Activated naive CD4-positive, alpha-beta T cell treated with anti-CD3 and anti-CD28 coated beads, Interleukin-2, amount 50 U/mL, for 24 hours (primary cell): ENCODE data around the gene TC2N.
"Not testable (repeated sequence)": the region's sequence is repeated elsewhere in the genome, so short reads cannot be mapped to it uniquely, and the experiment has no call there.

Experiments
- H3K27ac Mint-ChIP-seq: one replicate; pipeline ENCODE4 v1.8.0; 2021; ENCODE audit warnings: mild to moderate bottlenecking, mixed read lengths
- H3K27me3 Mint-ChIP-seq: one replicate; pipeline ENCODE4 v1.8.0; 2021; ENCODE audit warnings: mixed read lengths
- H3K36me3 Mint-ChIP-seq: one replicate; pipeline ENCODE4 v1.8.0; 2021; ENCODE audit warnings: mixed read lengths
- H3K4me1 Mint-ChIP-seq: one replicate; pipeline ENCODE4 v1.8.0; 2021; ENCODE audit warnings: mixed read lengths
- H3K4me3 Mint-ChIP-seq: one replicate; pipeline ENCODE4 v1.8.0; 2021; ENCODE audit warnings: mild to moderate bottlenecking, mixed read lengths
- H3K9me3 Mint-ChIP-seq: one replicate; pipeline ENCODE4 v1.8.0; 2021; ENCODE audit warnings: mixed read lengths

The TC2N gene

DNA sequence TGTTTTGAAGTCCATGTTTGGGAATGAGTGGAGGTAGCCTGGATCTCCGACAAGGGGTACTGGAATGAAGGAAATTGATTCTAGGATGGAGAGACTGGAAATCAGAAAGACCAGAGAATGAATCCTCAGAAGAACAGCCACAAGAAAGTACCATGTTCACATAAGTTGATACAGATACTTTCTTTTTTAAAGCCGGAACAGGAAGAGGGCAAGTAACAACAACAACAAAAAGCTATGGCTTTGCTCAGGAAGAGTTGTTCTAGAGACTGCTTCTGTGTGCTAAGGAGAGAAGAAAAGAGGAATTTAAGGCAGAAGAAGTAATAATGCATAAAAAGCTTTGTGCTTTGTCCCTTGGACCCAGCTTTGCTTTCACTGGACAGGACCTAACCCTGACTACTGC, 6.2 kb downstream of the TC2N start:
- H3K4me3 Mint-ChIP-seq: peak overlapping the region; percentile 90
- H3K36me3 Mint-ChIP-seq: peaks cover 23% of the 10 kb centered on the region
- H3K4me1 Mint-ChIP-seq: peaks cover 88% of the 10 kb centered on the region
- no peaks in the 10 kb centered on the region for H3K9me3 Mint-ChIP-seq
- peak overlapping the region; percentile 98 for H3K27ac Mint-ChIP-seq
- no peaks in the 10 kb centered on the region for H3K27me3 Mint-ChIP-seq

DNA sequence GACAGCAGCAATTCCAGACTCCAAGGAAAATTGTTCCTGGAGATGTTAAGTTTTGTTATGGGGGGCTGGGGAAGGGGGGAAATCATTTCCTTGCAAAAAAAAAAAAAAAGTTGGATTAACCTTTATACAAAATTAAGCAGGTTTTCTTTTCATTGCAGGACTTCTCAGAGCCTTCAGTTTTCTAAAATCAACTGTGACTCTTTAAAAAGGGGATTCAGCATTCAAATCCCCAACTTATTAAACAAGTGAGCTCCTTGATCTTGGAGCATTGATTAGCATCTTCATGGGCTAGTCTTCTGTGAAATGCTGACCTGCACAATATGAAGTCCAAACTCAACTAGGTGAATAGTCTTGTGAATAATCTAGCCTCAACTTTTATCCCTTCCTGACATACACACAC, 7.1 kb downstream of the TC2N start:
- no peak overlapping the region for H3K4me3 Mint-ChIP-seq
- H3K27me3 Mint-ChIP-seq: no peaks in the 10 kb centered on the region
- H3K27ac Mint-ChIP-seq: peak overlapping the region; percentile 98
- no peaks in the 10 kb centered on the region for H3K9me3 Mint-ChIP-seq
- H3K36me3 Mint-ChIP-seq: peaks cover 26% of the 10 kb centered on the region
- peaks cover 90% of the 10 kb centered on the region for H3K4me1 Mint-ChIP-seq

DNA sequence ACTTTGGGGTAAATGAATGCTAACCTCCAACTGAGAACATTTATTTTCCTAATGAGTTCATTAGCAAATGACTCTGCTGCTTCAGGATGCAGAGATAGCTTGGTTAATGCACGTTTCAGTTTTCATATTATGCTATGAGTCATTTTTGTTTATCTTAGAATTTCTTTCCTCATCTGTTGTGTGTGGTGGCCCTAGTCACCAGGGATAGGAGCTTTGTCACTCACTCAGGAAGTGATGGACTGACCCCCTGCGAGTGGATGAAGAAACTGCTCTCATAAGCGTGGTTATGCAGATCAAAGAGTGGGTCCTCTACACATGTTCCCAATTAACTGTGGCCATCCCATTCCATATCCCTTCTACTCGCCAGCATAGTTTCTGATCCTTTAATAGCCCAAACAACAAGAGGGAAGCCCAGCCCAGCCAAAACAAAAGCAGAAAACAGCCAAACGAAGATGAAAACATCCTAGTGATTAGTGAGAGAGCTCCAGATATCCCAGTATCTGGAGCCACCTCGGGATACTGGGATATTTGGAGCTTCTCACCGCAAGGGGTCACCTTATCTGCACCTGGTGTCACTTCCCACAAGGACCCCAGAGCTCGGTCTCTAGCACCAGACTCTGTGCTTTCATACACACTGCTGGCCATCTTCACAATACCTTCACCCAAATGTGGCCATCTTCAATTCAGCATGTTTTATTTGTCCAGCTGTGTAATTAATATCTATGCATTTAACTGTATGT, 8.6 kb downstream of the TC2N start:
- Mint-ChIP-seq H3K27ac (peak overlapping the region; percentile 26), H3K4me3 (peak overlapping the region; percentile 8), H3K36me3 (peaks cover 28% of the 10 kb centered on the region), H3K4me1 (peaks cover 92% of the 10 kb centered on the region), H3K9me3 (no peaks in the 10 kb centered on the region), H3K27me3 (no peaks in the 10 kb centered on the region)

DNA sequence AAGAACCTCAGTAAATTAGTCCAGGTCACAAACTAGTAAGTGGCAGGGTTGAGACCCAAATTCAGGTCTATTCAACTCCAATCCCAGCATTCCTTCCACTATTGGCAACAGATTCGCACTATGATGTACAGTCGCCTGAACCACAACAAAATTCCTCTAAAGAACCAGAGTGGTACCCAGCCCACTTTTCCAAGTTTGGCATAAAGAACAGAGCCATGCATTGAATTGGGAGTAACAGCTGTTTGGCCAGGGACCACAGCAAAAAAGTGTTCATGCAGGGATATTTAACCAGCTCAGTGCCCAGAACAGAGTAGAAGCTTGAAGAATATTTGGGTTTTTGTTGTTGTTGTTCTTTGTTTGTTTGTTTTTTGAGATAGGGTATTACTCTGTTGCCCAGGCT, 9.7 kb downstream of the TC2N start:
- peaks cover 90% of the 10 kb centered on the region for H3K4me1 Mint-ChIP-seq
- peaks cover 22% of the 10 kb centered on the region for H3K36me3 Mint-ChIP-seq
- H3K27me3 Mint-ChIP-seq: no peaks in the 10 kb centered on the region
- no peaks in the 10 kb centered on the region for H3K9me3 Mint-ChIP-seq
- H3K27ac Mint-ChIP-seq: peak overlapping the region; percentile 52
- H3K4me3 Mint-ChIP-seq: no peak overlapping the region

DNA sequence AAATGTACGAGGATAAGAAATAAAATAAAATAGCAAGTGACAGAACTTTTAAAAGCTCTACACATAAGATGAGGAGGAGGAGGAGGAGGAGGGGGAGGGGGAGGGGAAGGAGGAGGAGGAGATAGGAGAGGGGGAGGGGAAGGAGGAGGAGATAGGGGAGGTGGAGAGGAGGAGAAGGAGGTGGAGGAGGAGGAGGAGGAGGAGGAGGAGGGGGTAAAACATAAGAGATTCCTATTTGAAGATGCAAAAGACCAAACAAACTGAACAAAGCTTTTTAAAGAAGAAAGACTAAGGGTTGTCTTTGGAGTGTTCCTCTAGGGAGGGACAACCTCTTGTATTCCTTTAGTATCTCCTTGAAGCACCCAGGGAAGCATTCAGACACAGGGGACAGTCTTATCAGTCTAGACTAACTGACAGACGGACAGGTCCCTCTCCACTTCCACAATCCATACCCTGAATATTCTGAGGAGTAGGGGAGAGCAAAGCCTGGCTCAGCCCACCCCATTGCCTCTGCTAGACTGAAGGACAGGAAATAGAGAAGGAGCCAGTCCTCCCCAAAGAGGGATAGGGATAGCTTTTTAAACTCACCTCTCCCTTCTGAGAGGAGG, 12.9 kb downstream of the TC2N start:
- Mint-ChIP-seq H3K36me3 (peaks cover 22% of the 10 kb centered on the region), H3K4me1 (peaks cover 79% of the 10 kb centered on the region), H3K27ac (peak overlapping the region; percentile 65), H3K27me3 (no peaks in the 10 kb centered on the region), H3K4me3 (peak overlapping the region; percentile 43), H3K9me3 (no peaks in the 10 kb centered on the region)

DNA sequence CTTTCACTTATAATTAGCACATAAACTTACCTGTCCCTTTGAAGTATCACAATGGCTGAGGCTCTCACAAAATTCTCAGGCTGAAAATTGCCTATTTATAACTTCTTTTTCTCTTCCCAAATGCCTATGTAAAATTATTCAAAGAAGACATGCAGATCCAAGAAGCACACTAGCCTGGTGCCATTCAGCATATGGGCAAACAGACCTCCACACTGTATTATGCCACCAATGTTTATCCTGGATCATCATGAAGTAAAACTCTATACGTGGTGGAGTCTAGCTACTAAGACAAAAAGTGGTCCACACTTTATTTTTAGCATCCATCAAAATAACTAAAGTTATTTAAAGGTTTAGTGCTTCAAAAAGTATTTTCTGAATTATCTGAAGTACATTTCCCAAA, 15.8 kb downstream of the TC2N start:
- Mint-ChIP-seq H3K4me1 (peaks cover 70% of the 10 kb centered on the region), H3K9me3 (no peaks in the 10 kb centered on the region), H3K36me3 (peaks cover 22% of the 10 kb centered on the region), H3K27me3 (no peaks in the 10 kb centered on the region), H3K27ac (peak overlapping the region; percentile 52), H3K4me3 (no peak overlapping the region)

DNA sequence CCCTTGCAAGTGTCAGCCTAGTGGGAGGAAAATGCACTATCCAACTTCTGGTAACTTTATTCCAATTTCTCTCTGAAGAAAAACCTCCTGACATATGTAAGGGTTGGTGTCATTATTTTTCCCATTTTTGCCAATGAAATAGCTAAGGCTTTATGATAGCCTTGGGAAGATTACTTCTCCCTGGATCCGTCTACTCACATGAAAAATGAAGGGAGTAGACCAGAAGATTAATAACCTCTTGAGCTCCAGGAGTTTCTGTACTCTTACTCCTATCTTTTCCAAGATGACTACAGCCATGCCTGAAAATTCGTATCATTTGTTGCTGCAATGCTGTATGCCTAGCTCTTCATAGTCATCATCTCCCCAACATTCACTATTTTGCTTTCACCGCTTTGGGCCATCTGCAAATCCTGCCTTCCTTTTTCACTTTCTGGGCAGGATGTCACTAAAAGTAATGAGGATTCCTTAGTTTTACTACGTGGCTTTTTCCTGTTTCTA, 18.8 kb downstream of the TC2N start:
- H3K4me1 Mint-ChIP-seq: peaks cover 59% of the 10 kb centered on the region
- no peak overlapping the region for H3K4me3 Mint-ChIP-seq
- H3K27ac Mint-ChIP-seq: no peak overlapping the region
- H3K9me3 Mint-ChIP-seq: no peaks in the 10 kb centered on the region
- H3K27me3 Mint-ChIP-seq: no peaks in the 10 kb centered on the region
- peaks cover 20% of the 10 kb centered on the region for H3K36me3 Mint-ChIP-seq

DNA sequence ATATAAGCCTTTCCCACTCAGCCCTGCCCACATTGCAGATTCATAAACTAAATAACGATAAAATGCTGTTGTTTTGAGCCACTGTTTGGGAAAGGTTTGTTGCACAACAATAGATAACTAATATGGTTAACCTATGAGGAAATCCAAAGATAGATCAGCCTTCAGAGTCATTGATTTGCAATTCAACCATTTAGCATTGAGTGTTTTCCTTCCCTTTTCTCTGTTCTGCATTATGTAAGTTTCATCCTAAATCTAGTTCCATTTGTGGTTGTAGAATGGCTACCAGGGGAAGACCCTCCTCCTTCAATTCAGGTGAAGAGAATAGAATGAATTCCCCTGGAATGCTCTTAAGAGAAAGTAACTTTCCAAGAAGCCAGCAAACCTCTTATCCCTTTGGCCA, 19.6 kb downstream of the TC2N start:
- no peak overlapping the region for H3K4me3 Mint-ChIP-seq

DNA sequence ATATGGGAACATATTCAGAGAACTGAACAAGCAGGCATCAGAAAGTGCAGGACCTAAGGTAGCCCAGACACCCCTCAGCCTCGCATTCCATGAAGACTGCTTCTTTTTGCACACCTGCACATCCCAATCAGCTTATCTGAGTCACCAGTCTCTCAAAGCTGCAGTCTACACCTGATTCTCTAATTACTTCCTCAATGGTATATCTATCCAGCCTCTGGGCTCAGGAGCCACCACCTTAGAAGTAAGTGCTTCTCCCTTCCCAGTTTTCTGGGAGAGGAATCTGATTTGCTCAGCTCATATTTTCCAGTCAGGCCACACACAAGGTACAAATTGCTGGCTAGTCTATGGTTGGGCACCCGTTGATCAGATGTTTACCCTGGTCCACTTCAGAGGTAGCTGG, 21.7 kb downstream of the TC2N start:
- Mint-ChIP-seq H3K27ac (no peak overlapping the region), H3K36me3 (peaks cover 13% of the 10 kb centered on the region), H3K27me3 (no peaks in the 10 kb centered on the region), H3K4me1 (peaks cover 65% of the 10 kb centered on the region), H3K4me3 (no peak overlapping the region), H3K9me3 (no peaks in the 10 kb centered on the region)

More for the DNA sequence above, 19.6 kb downstream of the TC2N start:
- peak overlapping the region; percentile 23 for H3K27ac Mint-ChIP-seq
- no peaks in the 10 kb centered on the region for H3K27me3 Mint-ChIP-seq
- peaks cover 58% of the 10 kb centered on the region for H3K4me1 Mint-ChIP-seq
- H3K36me3 Mint-ChIP-seq: peaks cover 18% of the 10 kb centered on the region
- H3K9me3 Mint-ChIP-seq: no peaks in the 10 kb centered on the region

DNA sequence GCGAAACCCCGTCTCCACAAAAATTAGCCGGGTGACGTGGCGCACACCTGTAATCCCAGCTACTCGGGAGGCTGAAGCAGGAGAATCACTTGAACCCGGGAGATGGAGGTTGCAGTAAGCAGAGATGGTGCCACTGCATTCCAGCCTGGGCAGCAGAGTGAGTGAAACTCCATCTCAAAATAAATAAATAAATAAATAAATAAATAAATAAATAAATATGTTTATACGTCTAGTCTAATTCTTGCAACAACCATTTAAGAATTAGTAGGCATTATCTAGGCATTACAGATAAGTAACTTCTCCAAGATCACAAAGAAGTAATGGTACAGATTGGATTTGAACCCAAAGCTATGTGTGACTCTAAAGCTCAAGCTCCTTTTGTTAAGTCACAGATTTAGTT, 22.3 kb downstream of the TC2N start:
- H3K9me3 Mint-ChIP-seq, H3K4me3 Mint-ChIP-seq, H3K27me3 Mint-ChIP-seq, H3K27ac Mint-ChIP-seq: not testable (repeated sequence)
- H3K36me3 Mint-ChIP-seq: peaks cover 11% of the 10 kb centered on the region
- peaks cover 66% of the 10 kb centered on the region for H3K4me1 Mint-ChIP-seq

DNA sequence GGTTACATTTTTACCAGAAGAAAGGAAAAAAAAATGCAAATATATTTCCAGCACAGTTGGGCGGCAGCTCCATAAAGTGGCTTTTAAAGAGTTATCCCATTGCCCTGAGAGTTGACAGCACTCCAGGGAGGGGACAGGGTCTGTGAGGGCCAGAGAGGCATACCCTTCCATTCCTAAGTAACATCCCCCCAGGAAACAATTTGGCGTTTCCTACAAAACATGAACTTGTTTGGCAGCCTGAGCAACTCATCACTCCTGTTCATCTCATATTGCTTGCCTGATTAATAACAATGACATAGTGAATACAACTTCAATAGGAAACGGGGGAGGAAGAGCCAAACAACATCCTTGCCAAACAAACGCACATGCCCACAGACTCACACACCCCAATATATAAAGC, 23.3 kb downstream of the TC2N start:
- peaks cover 68% of the 10 kb centered on the region for H3K4me1 Mint-ChIP-seq
- no peak overlapping the region for H3K4me3 Mint-ChIP-seq
- H3K36me3 Mint-ChIP-seq: peaks cover 11% of the 10 kb centered on the region
- H3K9me3 Mint-ChIP-seq: no peaks in the 10 kb centered on the region
- no peak overlapping the region for H3K27ac Mint-ChIP-seq
- H3K27me3 Mint-ChIP-seq: no peaks in the 10 kb centered on the region

DNA sequence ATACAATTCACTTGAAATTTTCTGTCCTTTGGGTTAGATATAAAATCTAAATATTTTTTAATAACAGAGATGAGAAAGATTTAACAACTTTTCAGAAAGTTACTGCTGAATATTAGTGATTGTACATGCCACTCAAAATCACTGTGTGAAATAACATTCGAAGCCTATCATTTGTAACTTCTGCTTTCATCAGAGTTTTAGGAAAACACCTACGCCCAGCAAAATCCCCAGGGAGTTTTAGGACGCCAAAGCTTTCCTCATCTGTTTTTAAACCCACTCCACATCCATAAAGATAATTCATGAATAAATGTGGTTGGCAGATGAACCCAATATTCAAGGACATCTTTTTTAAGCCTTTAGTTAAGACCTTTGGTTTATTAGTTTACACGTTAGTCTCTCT, 23.9 kb downstream of the TC2N start:
- Mint-ChIP-seq H3K4me1 (peaks cover 68% of the 10 kb centered on the region), H3K27ac (no peak overlapping the region), H3K36me3 (peaks cover 7% of the 10 kb centered on the region), H3K27me3 (no peaks in the 10 kb centered on the region), H3K9me3 (no peaks in the 10 kb centered on the region), H3K4me3 (no peak overlapping the region)

DNA sequence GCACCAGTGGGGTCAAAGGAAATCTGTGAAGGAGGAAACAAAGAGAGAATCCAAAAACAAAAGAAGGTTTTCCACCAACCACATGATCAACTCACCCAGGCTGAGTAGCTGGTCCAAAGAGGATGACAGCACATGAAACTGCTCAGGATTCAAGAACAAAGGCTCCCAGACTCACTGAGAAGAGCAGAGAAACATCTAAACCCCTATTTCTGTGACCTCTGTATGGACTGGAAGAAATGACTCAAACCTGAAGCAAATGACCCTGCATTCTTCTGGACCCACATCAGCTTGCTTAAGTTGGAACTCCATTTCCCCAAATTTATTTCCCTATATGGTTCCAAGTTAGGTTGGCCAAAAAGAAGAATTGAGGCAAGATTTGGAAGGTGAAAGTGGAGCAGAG, 26.3 kb downstream of the TC2N start:
- Mint-ChIP-seq H3K36me3 (peaks cover 5% of the 10 kb centered on the region), H3K9me3 (no peaks in the 10 kb centered on the region), H3K4me1 (peaks cover 75% of the 10 kb centered on the region), H3K4me3 (no peak overlapping the region), H3K27me3 (no peaks in the 10 kb centered on the region), H3K27ac (peak overlapping the region; percentile 47)

DNA sequence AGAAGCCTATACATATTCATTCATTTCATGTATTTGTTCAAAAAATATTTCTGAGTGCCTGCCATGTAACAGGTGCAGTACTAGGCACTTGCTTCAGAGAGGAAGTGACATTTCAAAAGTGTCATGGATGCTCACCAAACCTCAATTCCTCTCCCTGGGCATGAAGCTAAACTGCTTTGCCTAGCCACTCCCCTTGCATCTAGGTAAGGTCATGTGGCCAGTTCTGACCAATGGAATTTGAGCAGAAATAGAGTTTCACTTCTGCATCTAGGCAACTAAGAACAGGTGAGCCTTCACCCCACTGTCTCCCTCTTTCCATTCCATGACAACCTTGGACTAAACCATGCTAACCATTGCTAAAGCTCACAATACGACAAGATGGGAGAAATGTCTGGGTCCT, 27.6 kb downstream of the TC2N start:
- Mint-ChIP-seq H3K4me1 (peaks cover 79% of the 10 kb centered on the region), H3K4me3 (no peak overlapping the region), H3K27me3 (no peaks in the 10 kb centered on the region)

DNA sequence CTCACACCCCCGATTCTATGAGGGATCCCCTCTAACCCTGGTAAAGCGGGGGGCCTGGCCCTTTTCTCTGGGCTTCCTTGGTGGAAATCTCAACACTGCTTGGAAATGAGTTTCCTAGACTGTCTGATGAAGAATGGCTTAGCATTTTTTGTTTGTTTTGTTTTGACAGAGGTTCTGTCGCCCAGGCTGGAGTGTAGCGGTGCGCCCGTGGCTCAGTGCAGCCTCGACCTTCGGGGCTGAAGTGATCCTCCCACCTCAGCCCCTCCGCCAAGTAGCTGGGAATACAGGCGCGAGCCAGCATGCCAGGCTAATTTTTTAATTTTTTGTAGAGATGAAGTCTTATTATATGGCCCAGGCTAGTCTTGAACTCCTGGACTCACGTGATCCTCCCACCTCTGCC, 30.3 kb downstream of the TC2N start:
- H3K27ac Mint-ChIP-seq: peak overlapping the region; percentile 90
- H3K27me3 Mint-ChIP-seq: no peaks in the 10 kb centered on the region
- no peaks in the 10 kb centered on the region for H3K9me3 Mint-ChIP-seq
- H3K4me1 Mint-ChIP-seq: peaks cover 83% of the 10 kb centered on the region
- H3K4me3 Mint-ChIP-seq: peak overlapping the region; percentile 91
- H3K36me3 Mint-ChIP-seq: peaks cover 4% of the 10 kb centered on the region

More for the DNA sequence above, 27.6 kb downstream of the TC2N start:
- Mint-ChIP-seq H3K9me3 (no peaks in the 10 kb centered on the region), H3K27ac (peak overlapping the region; percentile 14), H3K36me3 (peaks cover 4% of the 10 kb centered on the region)
